ENCODE results near the gene BMP6.

The BMP6 gene

GRCh38 chr6:7725849-7726415, at the start of gene BMP6:
TSS of gene BMP6 (plus strand) at chr6:7726099. CDS start at chr6:7726956, 857 bp downstream.
- peak; percentile 74 for DNase-seq

GRCh38 chr6:7677229-7677628, 48.7 kb upstream of the BMP6 start:
- no peak for DNase-seq

- no peak for DNase-seq
Measured at GRCh38 chr6:7680393-7681075, 45.4 kb upstream of the BMP6 start.

GRCh38 chr6:7681449-7681848, 44.5 kb upstream of the BMP6 start:
- no peak for DNase-seq

GRCh38 chr6:7684076-7684475, 41.8 kb upstream of the BMP6 start:
- no peak for DNase-seq

GRCh38 chr6:7684843-7685242, 41.1 kb upstream of the BMP6 start:
- no peak for DNase-seq

GRCh38 chr6:7685276-7685675, 40.6 kb upstream of the BMP6 start:
- DNase-seq, result no peak

GRCh38 chr6:7687145-7688111, 38.5 kb upstream of the BMP6 start:
- no peak for DNase-seq

GRCh38 chr6:7691021-7691420, 34.9 kb upstream of the BMP6 start:
- no peak for DNase-seq

- no peak for DNase-seq
Measured at GRCh38 chr6:7691675-7692452, 34.0 kb upstream of the BMP6 start.

- DNase-seq, result peak; percentile 8
Measured at GRCh38 chr6:7692453-7692784, 33.5 kb upstream of the BMP6 start.

- no peak for DNase-seq
Measured at GRCh38 chr6:7693827-7694226, 32.1 kb upstream of the BMP6 start.

- DNase-seq, result no peak
Measured at GRCh38 chr6:7696061-7696460, 29.8 kb upstream of the BMP6 start.

GRCh38 chr6:7697432-7697819, 28.5 kb upstream of the BMP6 start:
- no peak for DNase-seq

GRCh38 chr6:7697820-7698623, 27.9 kb upstream of the BMP6 start:
- peak; percentile 92 for DNase-seq

GRCh38 chr6:7701212-7701834, 24.6 kb upstream of the BMP6 start:
- DNase-seq, result peak; percentile 71

GRCh38 chr6:7703148-7703680, 22.7 kb upstream of the BMP6 start:
- DNase-seq, result peak; percentile 11

- DNase-seq, result no peak
Measured at GRCh38 chr6:7705483-7705882, 20.4 kb upstream of the BMP6 start.

- no peak for DNase-seq
Measured at GRCh38 chr6:7706269-7706668, 19.6 kb upstream of the BMP6 start.

GRCh38 chr6:7707787-7708186, 18.1 kb upstream of the BMP6 start:
- DNase-seq, result no peak

GRCh38 chr6:7719364-7719850, 6.5 kb upstream of the BMP6 start:
- no peak for DNase-seq
